OCI-LY1 (cell line): ENCODE results near the gene CHPF.

ENCODE experiments used
- H2AFZ ChIP-seq: fragments of 200-600 bp; sonication (generic), shearing (Covaris generic); 2 replicates; pipeline ENCODE4 v1.6.0; 2014; ENCODE audit warnings: antibody characterized with exemption, mild to moderate bottlenecking, low read length
- H3F3A ChIP-seq: fragments of 200-600 bp; sonication (generic), shearing (Covaris generic); 2 replicates; pipeline ENCODE4 v1.6.0; 2014; ENCODE audit warnings: mild to moderate bottlenecking, antibody characterized with exemption, low read length, moderate library complexity; ENCODE audit not compliant: insufficient read depth
- H3K27ac ChIP-seq: fragments of 200-600 bp; sonication (generic); 2 replicates; pipeline ENCODE4 v1.5.1; 2014; ENCODE audit warnings: low read length, mixed run types, mild to moderate bottlenecking, low read depth; ENCODE audit not compliant: poor library complexity, severe bottlenecking
- H3K27me3 ChIP-seq: fragments of 200-600 bp; sonication (generic); 2 replicates; pipeline ENCODE4 v1.6.0; 2014; ENCODE audit warnings: antibody characterized with exemption, mild to moderate bottlenecking, low read length, moderate library complexity; ENCODE audit not compliant: insufficient read depth
- H3K36me3 ChIP-seq: fragments of 200-600 bp; sonication (generic); 2 replicates; pipeline ENCODE4 v1.6.1; 2014; ENCODE audit warnings: mild to moderate bottlenecking, antibody characterized with exemption, low read length, moderate library complexity, mixed read lengths; ENCODE audit not compliant: insufficient read depth
- H3K4me1 ChIP-seq: fragments of 200-600 bp; sonication (generic); 2 replicates; pipeline ENCODE4 v1.5.1; 2014; ENCODE audit warnings: mild to moderate bottlenecking, low read length, moderate library complexity; ENCODE audit not compliant: insufficient read depth, severe bottlenecking
- H3K4me2 ChIP-seq: fragments of 200-600 bp; sonication (generic), shearing (Covaris generic); 2 replicates; pipeline ENCODE4 v1.6.1; 2014; ENCODE audit warnings: low read length
- H3K4me3 ChIP-seq: fragments of 200-600 bp; sonication (generic); 2 replicates; pipeline ENCODE4 v1.5.1; 2014; ENCODE audit warnings: low read length, low read depth, mild to moderate bottlenecking, mixed read lengths; ENCODE audit not compliant: poor library complexity, severe bottlenecking
- H3K79me2 ChIP-seq: fragments of 200-600 bp; shearing (Covaris generic); 2 replicates; pipeline ENCODE4 v1.6.1; 2016; ENCODE audit warnings: mixed run types, low read length, mixed read lengths; ENCODE audit not compliant: insufficient read depth
- H3K9ac ChIP-seq: fragments of 200-600 bp; sonication (generic), shearing (Covaris generic); 2 replicates; pipeline ENCODE4 v1.6.1; 2014; ENCODE audit warnings: mild to moderate bottlenecking, low read length, mixed read lengths
- H3K9me2 ChIP-seq: fragments of 200-600 bp; sonication (generic), shearing (Covaris generic); 2 replicates; pipeline ENCODE4 v1.6.1; 2014; ENCODE audit warnings: low read depth, mild to moderate bottlenecking, low read length, mixed read lengths
- H3K9me3 ChIP-seq: fragments of 200-600 bp; shearing (Covaris generic); 2 replicates; pipeline ENCODE4 v1.6.1; 2014; ENCODE audit warnings: low read length, mixed read lengths
- H4K20me1 ChIP-seq: fragments of 200-600 bp; sonication (generic), shearing (Covaris generic); 2 replicates; pipeline ENCODE4 v1.6.0; 2016; ENCODE audit warnings: mild to moderate bottlenecking, low read length; ENCODE audit not compliant: insufficient read depth
- EZH2 ChIP-seq: fragments of 200-600 bp; sonication (generic), shearing (Covaris generic); IDR thresholded peaks from 2 replicates; pipeline ENCODE4 v1.8.0; 2017; ENCODE audit warnings: borderline replicate concordance, mixed run types, mild to moderate bottlenecking, antibody characterized with exemption, low read length, moderate library complexity, mixed read lengths
- TF ChIP-seq, protein P1 (sequence below): fragments of 200-600 bp; sonication (generic), shearing (Covaris generic); IDR thresholded peaks from 2 replicates; pipeline ENCODE4 v1.5.1; 2017; ENCODE audit warnings: mild to moderate bottlenecking, antibody characterized with exemption, low read length, moderate library complexity, mixed read lengths

Gene CHPF

DNA sequence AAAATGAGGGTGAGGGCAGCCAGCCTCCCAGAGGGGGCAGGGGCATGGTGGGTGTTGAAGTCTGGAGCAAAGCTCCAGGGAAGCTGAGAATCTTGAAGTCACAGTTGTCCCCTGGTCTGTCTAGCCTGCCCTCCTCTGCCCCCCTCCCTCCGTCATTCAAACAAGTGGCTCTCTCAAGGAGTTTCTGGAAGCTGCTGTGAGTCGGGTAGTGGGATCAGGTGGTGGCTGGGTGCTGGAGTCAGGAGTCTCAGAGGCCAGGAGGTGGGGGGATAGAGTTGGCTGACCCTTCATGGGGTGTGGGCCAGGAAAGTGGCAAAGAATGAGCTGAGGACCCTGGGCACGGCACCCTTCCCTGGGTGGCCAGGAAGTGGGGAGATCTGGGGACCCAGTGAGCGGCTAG, 29.8 kb downstream of the CHPF start:
- no peak overlapping the region for H2AFZ ChIP-seq
- no peaks in the 10 kb centered on the region for H3K79me2 ChIP-seq
- H3K9ac ChIP-seq, result no peak overlapping the region
- TF ChIP-seq, protein P1, sequence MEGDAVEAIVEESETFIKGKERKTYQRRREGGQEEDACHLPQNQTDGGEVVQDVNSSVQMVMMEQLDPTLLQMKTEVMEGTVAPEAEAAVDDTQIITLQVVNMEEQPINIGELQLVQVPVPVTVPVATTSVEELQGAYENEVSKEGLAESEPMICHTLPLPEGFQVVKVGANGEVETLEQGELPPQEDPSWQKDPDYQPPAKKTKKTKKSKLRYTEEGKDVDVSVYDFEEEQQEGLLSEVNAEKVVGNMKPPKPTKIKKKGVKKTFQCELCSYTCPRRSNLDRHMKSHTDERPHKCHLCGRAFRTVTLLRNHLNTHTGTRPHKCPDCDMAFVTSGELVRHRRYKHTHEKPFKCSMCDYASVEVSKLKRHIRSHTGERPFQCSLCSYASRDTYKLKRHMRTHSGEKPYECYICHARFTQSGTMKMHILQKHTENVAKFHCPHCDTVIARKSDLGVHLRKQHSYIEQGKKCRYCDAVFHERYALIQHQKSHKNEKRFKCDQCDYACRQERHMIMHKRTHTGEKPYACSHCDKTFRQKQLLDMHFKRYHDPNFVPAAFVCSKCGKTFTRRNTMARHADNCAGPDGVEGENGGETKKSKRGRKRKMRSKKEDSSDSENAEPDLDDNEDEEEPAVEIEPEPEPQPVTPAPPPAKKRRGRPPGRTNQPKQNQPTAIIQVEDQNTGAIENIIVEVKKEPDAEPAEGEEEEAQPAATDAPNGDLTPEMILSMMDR, result no peak
- TF ChIP-seq EZH2, result no peak
- H4K20me1 ChIP-seq, result no peaks in the 10 kb centered on the region
- no peaks in the 10 kb centered on the region for H3K36me3 ChIP-seq
- H3K9me2 ChIP-seq, result no peaks in the 10 kb centered on the region
- no peak overlapping the region for H3K4me2 ChIP-seq
- H3K4me1 ChIP-seq, result no peaks in the 10 kb centered on the region
- no peaks in the 10 kb centered on the region for H3K9me3 ChIP-seq
- no peaks in the 10 kb centered on the region for H3F3A ChIP-seq
- no peak overlapping the region for H3K4me3 ChIP-seq
- H3K27ac ChIP-seq, result no peak overlapping the region
- peaks cover 7% of the 10 kb centered on the region; the same call in 1 of the 2 replicates for H3K27me3 ChIP-seq

GRCh38 chr2:219512524-219513216, 30.9 kb downstream of the CHPF start:
- Histone ChIP-seq H3K27me3 (peaks cover 7% of the 10 kb centered on the region; the same call in 1 of the 2 replicates), H3K9me2 (no peaks in the 10 kb centered on the region), H3K4me2 (no peak overlapping the region), H3K4me1 (no peaks in the 10 kb centered on the region), H3K79me2 (no peaks in the 10 kb centered on the region), H3K9ac (no peak overlapping the region), H3K9me3 (no peaks in the 10 kb centered on the region), H3F3A (no peaks in the 10 kb centered on the region), H3K4me3 (no peak overlapping the region), H3K27ac (no peak overlapping the region), H4K20me1 (no peaks in the 10 kb centered on the region), H2AFZ (no peak overlapping the region), H3K36me3 (no peaks in the 10 kb centered on the region)
- no peak for TF ChIP-seq EZH2
- TF ChIP-seq, protein P1, result no peak

DNA sequence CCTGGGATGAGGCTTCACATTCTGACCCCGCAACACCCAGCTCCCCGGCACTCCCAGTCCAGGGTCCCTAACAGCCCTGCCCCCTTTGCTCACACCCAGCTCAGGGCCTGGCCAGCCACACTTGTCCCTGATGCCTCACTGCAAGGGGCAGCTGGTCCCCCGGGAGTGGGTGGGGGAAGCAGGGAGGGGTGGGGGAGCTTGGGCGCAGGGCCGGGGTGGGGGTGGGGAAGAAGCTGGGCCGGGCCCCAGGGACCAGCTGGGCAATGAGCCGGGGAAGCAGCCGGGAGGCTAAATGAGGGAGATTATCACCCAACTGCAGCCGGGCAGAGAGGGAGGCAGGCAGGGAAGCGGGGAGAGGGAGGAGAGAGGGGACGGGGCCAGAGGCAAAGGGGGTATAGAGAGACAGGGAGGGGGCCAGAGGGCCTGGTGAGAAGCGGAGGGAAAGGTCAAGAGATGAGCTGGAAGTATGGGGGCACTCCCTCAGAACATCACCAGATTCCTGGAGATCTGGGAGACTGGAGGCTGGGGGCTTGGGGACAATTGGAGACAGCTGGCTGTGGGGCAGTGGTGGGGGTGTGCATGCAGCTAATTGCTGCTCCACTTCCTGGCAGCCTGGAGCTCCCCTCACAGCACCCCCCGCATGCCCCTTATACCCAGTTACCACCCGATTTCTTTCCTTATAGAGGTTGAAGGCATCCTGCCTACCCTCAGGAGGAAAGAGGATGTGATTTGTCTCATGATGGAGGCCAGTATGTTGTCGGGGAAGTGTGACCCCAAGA, 31.9 kb downstream of the CHPF start:
- no peaks in the 10 kb centered on the region for H3K9me3 ChIP-seq
- no peaks in the 10 kb centered on the region for H4K20me1 ChIP-seq
- no peak overlapping the region for H3K4me2 ChIP-seq
- H3K79me2 ChIP-seq, result no peaks in the 10 kb centered on the region
- no peaks in the 10 kb centered on the region for H3K4me1 ChIP-seq
- H3K27me3 ChIP-seq, result peaks cover 7% of the 10 kb centered on the region; the same call in 1 of the 2 replicates
- H3K36me3 ChIP-seq, result no peaks in the 10 kb centered on the region
- no peak overlapping the region for H3K9ac ChIP-seq
- no peak overlapping the region for H3K27ac ChIP-seq
- no peaks in the 10 kb centered on the region for H3K9me2 ChIP-seq
- no peaks in the 10 kb centered on the region for H3F3A ChIP-seq
- no peak overlapping the region for H2AFZ ChIP-seq
- no peak for TF ChIP-seq EZH2
- TF ChIP-seq, protein P1, result no peak
- no peak overlapping the region for H3K4me3 ChIP-seq
